PC-3 (cell line): ENCODE measurements around the gene SHQ1. TPM values are rescaled to one million over a fixed set of nuclear protein-coding genes. Genes with fewer than 3 reads are reported as not detected.

Source experiments
- ATAC-seq: fragments of 200-7000 bp; cut with Tn5 transposase; 2 replicates; pipeline ENCODE4 v1.9.1; 2020; ENCODE audit warnings: mild to moderate bottlenecking, moderate library complexity
- BruUV-seq: library from RNA; stranded (reverse); fragments of 400-500 nt; replicated peaks from 2 replicates; lab custom pipeline; 2021; lab: Mats Ljungman, UMichigan
- CTCF ChIA-PET: fragments of 300-600 bp; sonication (Branson Sonifier 250); formaldehyde crosslinking; loops from one replicate; lab custom pipeline; 2022; ENCODE audit warnings: antibody characterized with exemption; lab: Charles Lee
- POLR2A ChIA-PET: fragments of 300-600 bp; sonication (Branson Sonifier 250); formaldehyde crosslinking; loops from one replicate; lab custom pipeline; 2022; ENCODE audit warnings: antibody characterized with exemption; ENCODE audit not compliant: unreplicated experiment; lab: Charles Lee
- DNase-seq: peaks from one replicate; pipeline ENCODE4 v3.0.0-alpha.2; 2015
- H2AFZ ChIP-seq: fragments of 300-600 bp; sonication (generic); 2 replicates; pipeline ENCODE4 v1.6.0; 2016; ENCODE audit warnings: antibody characterized with exemption, low read length
- H3F3A ChIP-seq: fragments of 300-600 bp; sonication (generic); one replicate; pipeline ENCODE4 v1.6.0; 2017; ENCODE audit warnings: antibody characterized with exemption, low read length, control low read depth, mild to moderate bottlenecking; ENCODE audit not compliant: unreplicated experiment
- H3K27ac ChIP-seq: fragments of 300-600 bp; sonication (generic); 2 replicates; pipeline ENCODE4 v1.5.1; 2016; ENCODE audit warnings: mild to moderate bottlenecking, low read length
- H3K27me3 ChIP-seq: fragments of 300-600 bp; sonication (generic); 2 replicates; pipeline ENCODE4 v1.6.1; 2016; ENCODE audit warnings: low read length, mixed read lengths
- H3K36me3 ChIP-seq: fragments of 300-600 bp; sonication (generic); 2 replicates; pipeline ENCODE4 v1.6.1; 2016; ENCODE audit warnings: low read depth, mixed run types, low read length, mixed read lengths
- H3K4me1 ChIP-seq: fragments of 300-600 bp; sonication (generic); 2 replicates; pipeline ENCODE4 v1.5.1; 2016; ENCODE audit warnings: low read length; ENCODE audit not compliant: insufficient read depth
- H3K4me2 ChIP-seq: fragments of 300-600 bp; sonication (generic); 2 replicates; pipeline ENCODE4 v1.6.0; 2016; ENCODE audit warnings: low read length
- H3K4me3 ChIP-seq: fragments of 300-600 bp; sonication (generic); 2 replicates; pipeline ENCODE4 v1.5.1; 2016; ENCODE audit warnings: mild to moderate bottlenecking, low read length, mixed read lengths
- H3K79me2 ChIP-seq: fragments of 300-600 bp; sonication (generic); 2 replicates; pipeline ENCODE4 v1.6.1; 2017; ENCODE audit warnings: low read length, mixed read lengths
- H3K9ac ChIP-seq: fragments of 300-600 bp; sonication (generic); 2 replicates; pipeline ENCODE4 v1.6.0; 2016; ENCODE audit warnings: mild to moderate bottlenecking, low read length
- H3K9me2 ChIP-seq: fragments of 300-600 bp; sonication (generic); replicated peaks from 2 replicates; pipeline ENCODE4 v1.6.1; 2016; ENCODE audit warnings: mixed run types, low read length, mixed read lengths
- H3K9me3 ChIP-seq: fragments of 300-600 bp; sonication (generic); 2 replicates; pipeline ENCODE4 v1.6.1; 2016; ENCODE audit warnings: low read length, mixed read lengths
- H4K20me1 ChIP-seq: fragments of 300-600 bp; sonication (generic); 2 replicates; pipeline ENCODE4 v1.6.1; 2016; ENCODE audit warnings: low read length, mixed read lengths
- EZH2 ChIP-seq: fragments of 300-600 bp; sonication (generic); IDR thresholded peaks from one replicate; pipeline ENCODE4 v1.6.1; 2017; ENCODE audit warnings: antibody characterized with exemption, mild to moderate bottlenecking, low read length; ENCODE audit not compliant: unreplicated experiment
- EZH2phosphoT487 ChIP-seq: fragments of 300-600 bp; sonication (generic); IDR thresholded peaks from 2 replicates; pipeline ENCODE4 v1.6.1; 2018; ENCODE audit warnings: mild to moderate bottlenecking, antibody characterized with exemption, low read length, borderline replicate concordance
- intact Hi-C: fragments of 100-400 bp; cut with micrococcal nuclease; formaldehyde crosslinking; loops from 2 replicates; pipeline ENCODE4 v1.9.0; 2023
- total RNA-seq: library from RNA; depleted of rRNA; stranded (reverse); fragments of >200 nt; gene quantifications from 2 replicates; pipeline ENCODE4 v1.2.3, GENCODE V29; 2014
- TF ChIP-seq, protein P1 (sequence below): fragments of 300-600 bp; sonication (generic); conservative IDR thresholded peaks from 2 replicates; pipeline ENCODE4 v1.5.1; 2017; ENCODE audit warnings: antibody characterized with exemption, low read depth, mild to moderate bottlenecking, low read length

SHQ1 gene
- total RNA-seq, 1 experiment from 2014 or later, result 19.6 TPM

GRCh38 chr3:72727172-72727571 lies 121.1 kb downstream of the SHQ1 start:
- Histone ChIP-seq H3K9me2 (no peaks in the 10 kb centered on the region), H3K4me2 (no peak overlapping the region), H4K20me1 (no peaks in the 10 kb centered on the region), H3K4me1 (peaks cover 39% of the 10 kb centered on the region), H3K79me2 (no peaks in the 10 kb centered on the region), H3K27me3 (no peaks in the 10 kb centered on the region), H3K4me3 (no peak overlapping the region), H2AFZ (no peak overlapping the region), H3F3A (no peaks in the 10 kb centered on the region), H3K9me3 (no peaks in the 10 kb centered on the region), H3K27ac (no peak overlapping the region), H3K9ac (no peak overlapping the region), H3K36me3 (no peaks in the 10 kb centered on the region)
- BruUV-seq, result no TSS peak
- ChIA-PET CTCF (no interaction called here), POLR2A (no interaction called here)
- TF ChIP-seq, protein P1, sequence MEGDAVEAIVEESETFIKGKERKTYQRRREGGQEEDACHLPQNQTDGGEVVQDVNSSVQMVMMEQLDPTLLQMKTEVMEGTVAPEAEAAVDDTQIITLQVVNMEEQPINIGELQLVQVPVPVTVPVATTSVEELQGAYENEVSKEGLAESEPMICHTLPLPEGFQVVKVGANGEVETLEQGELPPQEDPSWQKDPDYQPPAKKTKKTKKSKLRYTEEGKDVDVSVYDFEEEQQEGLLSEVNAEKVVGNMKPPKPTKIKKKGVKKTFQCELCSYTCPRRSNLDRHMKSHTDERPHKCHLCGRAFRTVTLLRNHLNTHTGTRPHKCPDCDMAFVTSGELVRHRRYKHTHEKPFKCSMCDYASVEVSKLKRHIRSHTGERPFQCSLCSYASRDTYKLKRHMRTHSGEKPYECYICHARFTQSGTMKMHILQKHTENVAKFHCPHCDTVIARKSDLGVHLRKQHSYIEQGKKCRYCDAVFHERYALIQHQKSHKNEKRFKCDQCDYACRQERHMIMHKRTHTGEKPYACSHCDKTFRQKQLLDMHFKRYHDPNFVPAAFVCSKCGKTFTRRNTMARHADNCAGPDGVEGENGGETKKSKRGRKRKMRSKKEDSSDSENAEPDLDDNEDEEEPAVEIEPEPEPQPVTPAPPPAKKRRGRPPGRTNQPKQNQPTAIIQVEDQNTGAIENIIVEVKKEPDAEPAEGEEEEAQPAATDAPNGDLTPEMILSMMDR, result no peak
- TF ChIP-seq EZH2phosphoT487, result no peak
- no peak for TF ChIP-seq EZH2
- DNase-seq (no peak), ATAC-seq (no peak)
- intact Hi-C loops, result no loop called here

GRCh38 chr3:72725229-72725628 lies 123.0 kb downstream of the SHQ1 start:
- Histone ChIP-seq H4K20me1 (no peaks in the 10 kb centered on the region), H3F3A (no peaks in the 10 kb centered on the region), H3K4me2 (no peak overlapping the region), H3K27ac (no peak overlapping the region), H3K9me2 (no peaks in the 10 kb centered on the region), H3K27me3 (no peaks in the 10 kb centered on the region), H3K4me3 (no peak overlapping the region), H3K4me1 (peaks cover 39% of the 10 kb centered on the region), H2AFZ (no peak overlapping the region), H3K36me3 (no peaks in the 10 kb centered on the region), H3K9me3 (no peaks in the 10 kb centered on the region), H3K79me2 (no peaks in the 10 kb centered on the region), H3K9ac (no peak overlapping the region)
- no TSS peak for BruUV-seq
- TF ChIP-seq EZH2 (no peak), EZH2phosphoT487 (no peak)
- TF ChIP-seq, protein P1, result no peak
- intact Hi-C loops, result no loop called here
- ATAC-seq, result no peak
- ChIA-PET CTCF (no interaction called here), POLR2A (no interaction called here)
- no peak for DNase-seq

DNA sequence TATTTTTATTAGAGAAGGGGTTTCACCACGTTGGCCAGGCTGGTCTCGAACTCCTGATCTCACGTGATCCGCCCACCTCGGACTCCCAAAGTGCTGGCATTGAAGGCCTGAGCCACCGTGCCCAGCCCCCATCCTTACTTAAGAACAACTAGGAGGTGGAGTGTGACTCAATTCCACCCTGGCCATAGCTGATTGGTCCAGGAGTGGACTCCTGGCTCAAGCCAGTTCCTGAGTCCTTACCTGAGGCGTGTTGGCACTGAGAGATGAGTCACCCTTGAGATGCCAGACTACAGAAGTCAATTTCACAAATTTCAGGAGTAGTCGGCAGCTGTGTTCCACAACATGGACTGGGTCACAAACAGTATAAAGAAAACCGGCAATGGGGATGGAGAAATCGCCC lies 124.2 kb downstream of the SHQ1 start:
- no peaks in the 10 kb centered on the region for H3K79me2 ChIP-seq
- H3K9ac ChIP-seq, result peak overlapping the region; percentile 65
- no TSS peak for BruUV-seq
- no peaks in the 10 kb centered on the region for H3K9me2 ChIP-seq
- H3K4me3 ChIP-seq, result peak overlapping the region; percentile 30; the same call in 1 of the 2 replicates
- H3K4me1 ChIP-seq, result peaks cover 35% of the 10 kb centered on the region
- H2AFZ ChIP-seq, result peak overlapping the region; percentile 54
- H3K27ac ChIP-seq, result peak overlapping the region; percentile 96
- POLR2A ChIA-PET, result no interaction called here
- H3K4me2 ChIP-seq, result peak overlapping the region; percentile 75
- TF ChIP-seq, protein P1, result no peak
- no peak for TF ChIP-seq EZH2phosphoT487
- no peak for TF ChIP-seq EZH2
- no peaks in the 10 kb centered on the region for H3K27me3 ChIP-seq
- H3K36me3 ChIP-seq, result no peaks in the 10 kb centered on the region
- H3K9me3 ChIP-seq, result no peaks in the 10 kb centered on the region
- ATAC-seq, result peak; percentile 75
- CTCF ChIA-PET, result interaction anchor here (0.6 to 1.5 kb wide), 3 partner anchors 97 to 232 kb away, joined by 3 to 5 read pairs (median 5); no protein-coding TSS in a partner anchor
- intact Hi-C loops, result loop anchor here (5.0 kb wide), 2 partner anchors 62 to 98 kb away; no protein-coding TSS in a partner anchor
- DNase-seq, result peak; percentile 98
- H3F3A ChIP-seq, result no peaks in the 10 kb centered on the region
- H4K20me1 ChIP-seq, result no peaks in the 10 kb centered on the region
